ENCODE results near the gene NEDD4L.
"Not testable (repeated sequence)": the region's sequence is repeated elsewhere in the genome, so short reads cannot be mapped to it uniquely, and the experiment has no call there.

The NEDD4L gene

DNA sequence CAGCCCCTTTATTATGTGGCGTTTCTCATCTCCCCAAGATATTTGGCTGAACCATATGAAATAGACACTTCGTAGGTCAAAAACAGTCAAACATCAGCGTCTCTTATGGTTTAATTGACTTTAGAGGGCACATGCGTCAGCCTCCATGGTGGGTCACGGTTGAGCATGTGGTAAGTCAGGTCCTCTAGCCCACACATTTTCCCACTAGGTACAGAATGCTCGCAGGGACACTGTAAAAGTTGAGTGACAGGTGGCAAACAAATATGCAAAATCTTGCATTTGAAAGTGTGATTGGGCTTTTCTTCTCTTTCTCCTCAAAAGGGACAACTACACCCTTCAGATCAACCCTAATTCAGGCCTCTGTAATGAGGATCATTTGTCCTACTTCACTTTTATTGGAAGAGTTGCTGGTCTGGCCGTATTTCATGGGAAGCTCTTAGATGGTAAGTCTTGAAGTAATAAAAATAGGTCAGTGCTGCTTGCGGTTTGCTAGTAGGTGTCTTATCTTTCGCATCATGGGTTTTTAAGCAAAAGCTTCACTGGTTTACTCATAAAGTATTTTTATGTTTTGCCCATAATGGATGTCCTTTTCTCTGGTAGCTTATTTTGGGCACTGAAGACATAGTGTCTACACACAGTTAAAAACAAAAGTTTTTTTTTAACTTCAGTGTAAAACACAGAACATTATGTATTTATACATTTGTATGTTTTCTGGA, 323.6 kb downstream of the NEDD4L start:
- Histone ChIP-seq H3K36me3 (ENCODE audit: insufficient read depth, low read length) (peaks cover 10% of the 10 kb centered on the region; the same call in 1 of the 2 replicates), H3K79me2 (ENCODE audit: control insufficient read depth, insufficient read depth, low read length, unreplicated experiment) (no peaks in the 10 kb centered on the region), H3K4me3 (ENCODE audit: low read depth, low read length) (no peak overlapping the region), H3K27ac (ENCODE audit: low read depth, low read length) (no peak overlapping the region), H3K4me1 (ENCODE audit: control insufficient read depth, insufficient read depth, low read length, unreplicated experiment) (peaks cover 42% of the 10 kb centered on the region), H2AFZ (ENCODE audit: low read length, unreplicated experiment) (no peak overlapping the region), H3K27me3 (ENCODE audit: insufficient read depth, low read length) (no peaks in the 10 kb centered on the region)

- no peak overlapping the region for H3K27ac ChIP-seq (ENCODE audit: low read depth, low read length)
- no peaks in the 10 kb centered on the region for H3K27me3 ChIP-seq (ENCODE audit: insufficient read depth, low read length)
- peaks cover 22% of the 10 kb centered on the region for H3K4me1 ChIP-seq (ENCODE audit: control insufficient read depth, insufficient read depth, low read length, unreplicated experiment)
- H3K4me3 ChIP-seq (ENCODE audit: low read depth, low read length): no peak overlapping the region
- no peaks in the 10 kb centered on the region for H3K79me2 ChIP-seq (ENCODE audit: control insufficient read depth, insufficient read depth, low read length, unreplicated experiment)
- H3K36me3 ChIP-seq (ENCODE audit: insufficient read depth, low read length): peaks cover 15% of the 10 kb centered on the region; the same call in 1 of the 2 replicates
- H2AFZ ChIP-seq (ENCODE audit: low read length, unreplicated experiment): no peak overlapping the region
Observed at GRCh38 chr18:58369616-58370015, 325.6 kb downstream of the NEDD4L start.

GRCh38 chr18:58370038-58370580, 326.1 kb downstream of the NEDD4L start:
- Histone ChIP-seq H3K4me3 (ENCODE audit: low read depth, low read length) (no peak overlapping the region), H3K27ac (ENCODE audit: low read depth, low read length) (no peak overlapping the region), H3K79me2 (ENCODE audit: control insufficient read depth, insufficient read depth, low read length, unreplicated experiment) (no peaks in the 10 kb centered on the region), H3K27me3 (ENCODE audit: insufficient read depth, low read length) (no peaks in the 10 kb centered on the region), H2AFZ (ENCODE audit: low read length, unreplicated experiment) (no peak overlapping the region), H3K4me1 (ENCODE audit: control insufficient read depth, insufficient read depth, low read length, unreplicated experiment) (peaks cover 17% of the 10 kb centered on the region), H3K36me3 (ENCODE audit: insufficient read depth, low read length) (peaks cover 15% of the 10 kb centered on the region; the same call in 1 of the 2 replicates)

DNA sequence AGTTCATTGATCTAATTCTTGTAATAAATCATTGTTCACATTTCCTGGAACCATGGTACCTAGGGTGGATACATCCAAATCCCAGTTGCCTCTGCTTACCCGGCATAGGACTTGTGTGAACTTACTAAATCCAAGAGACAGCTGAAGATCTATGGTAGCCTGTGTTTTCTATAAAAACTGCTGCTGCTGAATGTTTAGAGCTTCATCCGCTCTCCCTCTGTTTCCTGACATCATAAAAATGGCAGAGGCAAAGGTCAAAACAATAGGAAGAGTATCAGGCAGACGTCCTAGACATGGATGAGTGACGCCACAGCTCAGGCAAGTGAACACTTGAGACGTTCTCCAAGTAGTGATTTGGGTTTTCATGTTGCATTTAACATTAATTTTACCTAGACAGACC, 326.6 kb downstream of the NEDD4L start:
- H3K4me1 ChIP-seq (ENCODE audit: control insufficient read depth, insufficient read depth, low read length, unreplicated experiment): peaks cover 12% of the 10 kb centered on the region
- no peak overlapping the region for H3K27ac ChIP-seq (ENCODE audit: low read depth, low read length)
- H3K4me3 ChIP-seq (ENCODE audit: low read depth, low read length): no peak overlapping the region
- H3K79me2 ChIP-seq (ENCODE audit: control insufficient read depth, insufficient read depth, low read length, unreplicated experiment): no peaks in the 10 kb centered on the region
- no peaks in the 10 kb centered on the region for H3K27me3 ChIP-seq (ENCODE audit: insufficient read depth, low read length)
- H2AFZ ChIP-seq (ENCODE audit: low read length, unreplicated experiment): no peak overlapping the region
- peaks cover 15% of the 10 kb centered on the region; the same call in 1 of the 2 replicates for H3K36me3 ChIP-seq (ENCODE audit: insufficient read depth, low read length)

GRCh38 chr18:58373481-58373880, 329.5 kb downstream of the NEDD4L start:
- Histone ChIP-seq H3K4me1 (ENCODE audit: control insufficient read depth, insufficient read depth, low read length, unreplicated experiment) (no peaks in the 10 kb centered on the region), H3K27me3 (ENCODE audit: insufficient read depth, low read length) (no peaks in the 10 kb centered on the region), H3K4me3 (ENCODE audit: low read depth, low read length) (no peak overlapping the region), H3K36me3 (ENCODE audit: insufficient read depth, low read length) (peaks cover 7% of the 10 kb centered on the region; the same call in 1 of the 2 replicates), H3K27ac (ENCODE audit: low read depth, low read length) (no peak overlapping the region), H2AFZ (ENCODE audit: low read length, unreplicated experiment) (no peak overlapping the region), H3K79me2 (ENCODE audit: control insufficient read depth, insufficient read depth, low read length, unreplicated experiment) (no peaks in the 10 kb centered on the region)

GRCh38 chr18:58375051-58375450, 331.0 kb downstream of the NEDD4L start:
- H3K4me3 ChIP-seq (ENCODE audit: low read depth, low read length): no peak overlapping the region
- H3K27ac ChIP-seq (ENCODE audit: low read depth, low read length): no peak overlapping the region
- no peaks in the 10 kb centered on the region for H3K4me1 ChIP-seq (ENCODE audit: control insufficient read depth, insufficient read depth, low read length, unreplicated experiment)
- H2AFZ ChIP-seq (ENCODE audit: low read length, unreplicated experiment): no peak overlapping the region
- H3K27me3 ChIP-seq (ENCODE audit: insufficient read depth, low read length): no peaks in the 10 kb centered on the region
- H3K36me3 ChIP-seq (ENCODE audit: insufficient read depth, low read length): peaks cover 7% of the 10 kb centered on the region; the same call in 1 of the 2 replicates
- H3K79me2 ChIP-seq (ENCODE audit: control insufficient read depth, insufficient read depth, low read length, unreplicated experiment): no peaks in the 10 kb centered on the region

GRCh38 chr18:58378411-58379379, 334.7 kb downstream of the NEDD4L start:
- no peaks in the 10 kb centered on the region for H3K4me1 ChIP-seq (ENCODE audit: control insufficient read depth, insufficient read depth, low read length, unreplicated experiment)
- no peak overlapping the region for H3K27ac ChIP-seq (ENCODE audit: low read depth, low read length)
- no peaks in the 10 kb centered on the region for H3K79me2 ChIP-seq (ENCODE audit: control insufficient read depth, insufficient read depth, low read length, unreplicated experiment)
- no peak overlapping the region for H3K4me3 ChIP-seq (ENCODE audit: low read depth, low read length)
- no peak overlapping the region for H2AFZ ChIP-seq (ENCODE audit: low read length, unreplicated experiment)
- no peaks in the 10 kb centered on the region for H3K27me3 ChIP-seq (ENCODE audit: insufficient read depth, low read length)
- no peaks in the 10 kb centered on the region for H3K36me3 ChIP-seq (ENCODE audit: insufficient read depth, low read length)

GRCh38 chr18:58379443-58379842, 335.4 kb downstream of the NEDD4L start:
- H2AFZ ChIP-seq (ENCODE audit: low read length, unreplicated experiment): no peak overlapping the region
- H3K27ac ChIP-seq (ENCODE audit: low read depth, low read length): no peak overlapping the region
- H3K4me1 ChIP-seq (ENCODE audit: control insufficient read depth, insufficient read depth, low read length, unreplicated experiment): no peaks in the 10 kb centered on the region
- no peaks in the 10 kb centered on the region for H3K79me2 ChIP-seq (ENCODE audit: control insufficient read depth, insufficient read depth, low read length, unreplicated experiment)
- no peak overlapping the region for H3K4me3 ChIP-seq (ENCODE audit: low read depth, low read length)
- H3K27me3 ChIP-seq (ENCODE audit: insufficient read depth, low read length): no peaks in the 10 kb centered on the region
- H3K36me3 ChIP-seq (ENCODE audit: insufficient read depth, low read length): no peaks in the 10 kb centered on the region

- H2AFZ ChIP-seq (ENCODE audit: low read length, unreplicated experiment): not testable (repeated sequence)
Observed at GRCh38 chr18:58380113-58380512, 336.1 kb downstream of the NEDD4L start.

DNA sequence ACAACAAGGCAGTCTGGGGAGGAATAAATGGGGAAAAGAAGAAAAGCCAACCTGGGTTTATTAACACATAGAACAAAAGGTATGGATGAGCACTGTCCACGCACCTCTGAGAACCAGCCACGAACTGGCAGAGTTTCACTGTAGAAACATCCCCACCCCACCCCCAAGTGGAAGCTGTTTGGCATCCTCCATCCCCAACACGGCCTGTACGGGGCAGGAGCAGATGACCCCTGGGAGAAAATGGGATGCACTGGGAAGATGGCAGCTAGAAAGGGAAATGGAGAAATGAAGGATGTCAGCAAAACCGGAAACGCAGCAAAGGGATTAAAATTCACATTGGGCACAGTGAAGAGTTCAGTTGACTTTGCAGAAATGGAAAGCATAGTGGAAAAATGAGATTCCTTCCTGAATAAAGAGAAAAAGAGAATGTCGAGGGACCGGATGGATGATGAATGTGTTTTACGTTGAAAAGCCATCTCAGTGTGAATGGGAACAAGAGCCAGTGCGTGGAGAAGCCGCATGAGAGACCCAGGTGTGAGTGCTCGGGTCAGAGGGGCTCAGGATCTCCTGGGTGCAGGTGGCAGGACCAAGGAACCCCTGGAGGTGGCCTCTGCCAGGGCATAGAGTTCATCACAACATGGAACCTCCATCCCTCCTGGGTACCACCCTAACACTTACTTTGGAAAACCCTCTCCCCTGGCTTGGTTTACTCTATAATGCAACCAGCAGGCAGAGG, 337.8 kb downstream of the NEDD4L start:
- no peak overlapping the region for H3K4me3 ChIP-seq (ENCODE audit: low read depth, low read length)
- H2AFZ ChIP-seq (ENCODE audit: low read length, unreplicated experiment): no peak overlapping the region
- H3K27me3 ChIP-seq (ENCODE audit: insufficient read depth, low read length): no peaks in the 10 kb centered on the region
- H3K4me1 ChIP-seq (ENCODE audit: control insufficient read depth, insufficient read depth, low read length, unreplicated experiment): no peaks in the 10 kb centered on the region
- H3K36me3 ChIP-seq (ENCODE audit: insufficient read depth, low read length): no peaks in the 10 kb centered on the region
- no peak overlapping the region for H3K27ac ChIP-seq (ENCODE audit: low read depth, low read length)
- no peaks in the 10 kb centered on the region for H3K79me2 ChIP-seq (ENCODE audit: control insufficient read depth, insufficient read depth, low read length, unreplicated experiment)

More at GRCh38 chr18:58380113-58380512, 336.1 kb downstream of the NEDD4L start:
- H3K79me2 ChIP-seq (ENCODE audit: control insufficient read depth, insufficient read depth, low read length, unreplicated experiment); H3K27ac ChIP-seq (ENCODE audit: low read depth, low read length); H3K4me1 ChIP-seq (ENCODE audit: control insufficient read depth, insufficient read depth, low read length, unreplicated experiment); H3K27me3 ChIP-seq (ENCODE audit: insufficient read depth, low read length); H3K4me3 ChIP-seq (ENCODE audit: low read depth, low read length); H3K36me3 ChIP-seq (ENCODE audit: insufficient read depth, low read length): not testable (repeated sequence)
